ENCODE data around the gene MAPK12. TPM values are rescaled to one million over a fixed set of nuclear protein-coding genes. Genes with fewer than 3 reads are reported as not detected.

The MAPK12 gene
- total and polyA plus RNA-seq, 10 donors: 3.9 to 11.6 (median 7.9) TPM

DNA sequence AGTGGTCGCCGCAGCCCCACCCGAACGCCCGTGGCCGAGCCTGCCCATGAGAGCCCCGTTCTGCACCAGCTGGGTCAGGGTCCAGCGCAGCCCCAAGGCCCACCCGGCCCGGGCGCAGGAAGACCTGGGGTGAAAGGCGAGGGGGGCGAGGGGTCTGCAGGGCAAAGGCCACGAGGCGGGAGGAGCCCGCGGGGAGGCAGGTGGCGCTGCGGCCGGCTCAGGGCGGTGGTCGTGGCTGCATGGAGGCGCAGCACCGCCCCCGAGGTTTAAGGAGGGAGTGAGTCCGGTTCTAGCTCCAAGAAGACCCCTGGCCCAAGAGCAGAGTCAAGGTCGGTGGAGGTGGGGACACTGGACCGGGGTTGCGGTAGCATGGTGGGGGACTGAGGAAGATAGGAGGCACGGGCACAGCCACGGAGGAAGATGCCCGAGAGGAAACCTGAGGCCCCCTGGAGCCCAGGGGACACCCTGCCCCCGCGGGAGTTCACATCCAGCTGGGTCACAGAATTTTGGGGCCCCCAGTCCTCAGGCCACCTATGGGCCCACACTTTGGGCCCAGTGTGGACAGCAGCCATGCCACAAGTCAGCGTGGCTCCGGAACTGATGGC lies 9.9 kb downstream of the MAPK12 start:
- intact Hi-C loops (cut with DNase I; ENCODE audit: low total_unique reads): loop anchor here (5.0 kb wide), 1 partner anchor 91 kb away; the partner anchor contains the start of gene PPP6R2
- 5 to 11% (median 7%) methylated on average over 17 to 36 of the region's 36 CpGs for WGBS, 5 donors
- Histone ChIP-seq H3K36me3 (peaks cover 0 to 33% (median 9%) of the 10 kb centered on the region in 6 donors), H3K4me3 (peak overlapping the region; percentile 67 to 85 (median 80)), H3K9me3 (no peaks in the 10 kb centered on the region), H3K4me1 (peaks cover 20 to 58% (median 52%) of the 10 kb centered on the region in 6 donors), H3K27me3 (replicated peaks in 1 of 7) (no peaks in the 10 kb centered on the region), H3K27ac (peak overlapping the region; percentile 72 to 86 (median 75))
- no peak for DNase-seq
- TF ChIP-seq, protein P1, sequence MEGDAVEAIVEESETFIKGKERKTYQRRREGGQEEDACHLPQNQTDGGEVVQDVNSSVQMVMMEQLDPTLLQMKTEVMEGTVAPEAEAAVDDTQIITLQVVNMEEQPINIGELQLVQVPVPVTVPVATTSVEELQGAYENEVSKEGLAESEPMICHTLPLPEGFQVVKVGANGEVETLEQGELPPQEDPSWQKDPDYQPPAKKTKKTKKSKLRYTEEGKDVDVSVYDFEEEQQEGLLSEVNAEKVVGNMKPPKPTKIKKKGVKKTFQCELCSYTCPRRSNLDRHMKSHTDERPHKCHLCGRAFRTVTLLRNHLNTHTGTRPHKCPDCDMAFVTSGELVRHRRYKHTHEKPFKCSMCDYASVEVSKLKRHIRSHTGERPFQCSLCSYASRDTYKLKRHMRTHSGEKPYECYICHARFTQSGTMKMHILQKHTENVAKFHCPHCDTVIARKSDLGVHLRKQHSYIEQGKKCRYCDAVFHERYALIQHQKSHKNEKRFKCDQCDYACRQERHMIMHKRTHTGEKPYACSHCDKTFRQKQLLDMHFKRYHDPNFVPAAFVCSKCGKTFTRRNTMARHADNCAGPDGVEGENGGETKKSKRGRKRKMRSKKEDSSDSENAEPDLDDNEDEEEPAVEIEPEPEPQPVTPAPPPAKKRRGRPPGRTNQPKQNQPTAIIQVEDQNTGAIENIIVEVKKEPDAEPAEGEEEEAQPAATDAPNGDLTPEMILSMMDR (IDR thresholded peaks at IDR 0.05 in 8 of 11, conservative IDR thresholded peaks at IDR 0.05 in 3 of 11): peak in 1 of 11 experiments; percentile 1
- no peak for TF ChIP-seq POLR2A (IDR thresholded peaks at IDR 0.05)

DNA sequence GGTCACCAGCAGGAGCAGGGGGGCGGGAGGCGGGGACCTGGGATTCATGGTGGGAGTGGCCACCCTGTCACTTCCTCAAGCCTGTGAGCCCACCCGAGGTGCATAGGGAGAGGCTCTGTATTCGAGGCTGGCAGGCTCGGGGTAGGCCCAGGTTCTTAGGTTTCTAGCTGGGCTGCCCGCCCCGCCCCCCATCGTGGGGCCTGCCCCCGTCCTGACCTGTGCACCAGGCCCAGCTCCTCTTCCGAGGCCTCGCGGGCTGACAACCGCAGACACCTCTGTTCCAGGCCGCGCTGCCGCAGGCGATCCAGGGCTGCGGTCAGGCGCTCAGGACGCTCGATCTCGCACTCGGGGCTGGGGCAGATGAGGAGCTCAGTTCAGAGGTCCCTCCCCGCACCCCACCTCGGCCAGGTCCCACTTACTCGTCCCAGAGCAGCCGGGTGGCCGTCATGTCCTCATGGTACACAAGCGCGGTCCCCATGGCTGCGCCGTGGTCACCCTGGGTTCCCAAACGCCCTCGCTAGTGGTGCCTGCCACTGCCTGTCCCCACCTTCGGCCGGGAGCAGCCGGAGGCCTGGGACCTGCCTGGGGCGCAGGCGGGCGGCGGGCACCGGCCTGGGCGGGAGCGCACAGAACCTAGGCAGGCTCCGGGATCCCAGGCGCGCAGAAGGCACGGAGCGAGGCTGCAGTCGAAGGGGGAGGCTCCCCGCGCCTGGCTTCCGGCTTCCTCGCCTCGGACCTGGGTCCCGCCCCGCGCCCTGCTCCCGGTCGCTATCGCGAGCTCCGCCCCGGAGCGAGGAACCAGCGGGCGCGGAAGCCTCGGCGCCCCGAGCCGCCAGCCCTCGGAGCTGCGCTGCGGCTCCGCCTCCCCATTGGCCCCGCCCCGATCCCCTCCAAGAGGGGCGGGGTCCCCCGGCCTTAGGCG lies 10.7 kb downstream of the MAPK12 start, which contains the start of gene HDAC10:
HDAC10 (minus strand) TSS at position 711 of the 922 bp plus-strand sequence; CDS start at position 478, 233 bp downstream.
- intact Hi-C loops (cut with DNase I; ENCODE audit: low total_unique reads): loop anchor here (5.0 kb wide), 1 partner anchor 91 kb away; the partner anchor contains the start of gene PPP6R2
- Histone ChIP-seq H3K4me1 (peaks cover 25 to 66% (median 58%) of the 10 kb centered on the region in 6 donors), H3K4me3 (peak within 1 kb of the TSS; percentile 67 to 85 (median 80)), H3K36me3 (peaks cover 0 to 40% (median 16%) of the 10 kb centered on the region in 6 donors), H3K27me3 (replicated peaks in 1 of 7) (no peaks in the 10 kb centered on the region), H3K27ac (peak within 1 kb of the TSS; percentile 72 to 86 (median 75)), H3K9me3 (no peaks in the 10 kb centered on the region)
- TF ChIP-seq, protein P1 (IDR thresholded peaks at IDR 0.05 in 8 of 11, conservative IDR thresholded peaks at IDR 0.05 in 3 of 11): peak in 1 of 11 experiments; percentile 26
- peak in 2 of 3 donors; percentile 22 to 25 for TF ChIP-seq POLR2A (IDR thresholded peaks at IDR 0.05)
- TF ChIP-seq POLR2AphosphoS5 (IDR thresholded peaks at IDR 0.05): peak; percentile 84 to 88 (median 85)
- WGBS, 5 donors: 0 to 2% (median 1%) methylated on average over 22 to 81 of the region's 81 CpGs
- DNase-seq: peak; percentile 96

DNA sequence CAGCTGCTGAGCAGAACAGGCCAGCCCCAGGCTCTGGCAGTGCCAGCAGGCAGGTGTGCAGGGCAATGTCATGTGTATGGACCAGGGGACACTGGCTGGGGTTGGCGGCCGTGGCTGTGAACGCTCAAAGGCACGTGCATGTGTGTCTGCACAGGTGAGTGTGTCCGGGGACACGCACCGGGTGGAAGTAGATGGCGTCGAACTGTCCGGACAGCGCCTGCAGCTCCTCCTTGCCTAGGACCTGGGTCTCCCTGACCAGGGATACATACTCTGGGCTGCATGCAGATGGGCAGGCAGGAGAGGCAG lies 11.3 kb downstream of the MAPK12 start:
- H3K9me3 ChIP-seq: no peaks in the 10 kb centered on the region
- DNase-seq: no peak
- peaks cover 30 to 72% (median 64%) of the 10 kb centered on the region in 6 donors for H3K4me1 ChIP-seq
- H3K27me3 ChIP-seq (replicated peaks in 1 of 7): no peaks in the 10 kb centered on the region
- no peak for TF ChIP-seq POLR2AphosphoS5 (IDR thresholded peaks at IDR 0.05)
- TF ChIP-seq, protein P1 (IDR thresholded peaks at IDR 0.05 in 8 of 11, conservative IDR thresholded peaks at IDR 0.05 in 3 of 11): no peak
- no peak for TF ChIP-seq POLR2A (IDR thresholded peaks at IDR 0.05)
- WGBS, 5 donors: 81 to 90% (median 86%) methylated on average over 7 to 11 of the region's 11 CpGs
- H3K4me3 ChIP-seq: peak overlapping the region in 7 of 8 donors; percentile 67 to 85 (median 77)
- H3K36me3 ChIP-seq: peaks cover 0 to 43% (median 16%) of the 10 kb centered on the region in 6 donors
- peak overlapping the region in 5 of 8 donors; percentile 73 to 86 (median 81) for H3K27ac ChIP-seq
- intact Hi-C loops (cut with DNase I; ENCODE audit: low total_unique reads): loop anchor here (5.0 kb wide), 1 partner anchor 92 kb away; the partner anchor contains the start of gene PPP6R2
